ENCODE results near the gene SNCB.

- TF ChIP-seq CTCF (conservative IDR thresholded peaks at IDR 0.05; ENCODE audit: low read depth, low read length) (no peak), CHD1 (IDR thresholded peaks at IDR 0.05; ENCODE audit: low read depth, low read length) (no peak), RAD21 (IDR thresholded peaks at IDR 0.05; ENCODE audit: low read length) (no peak), POLR2A (IDR thresholded peaks at IDR 0.05; ENCODE audit: low read depth, low read length) (no peak), MAFK (IDR thresholded peaks at IDR 0.05; ENCODE audit: low read depth, low read length) (no peak), USF2 (IDR thresholded peaks at IDR 0.05; ENCODE audit: low read depth, low read length) (no peak), SMC3 (IDR thresholded peaks at IDR 0.05; ENCODE audit: low read depth, low read length) (no peak), RFX5 (IDR thresholded peaks at IDR 0.05; ENCODE audit: low read depth, low read length) (no peak), MXI1 (IDR thresholded peaks at IDR 0.05; ENCODE audit: borderline replicate concordance, low read depth, low read length) (no peak)
Observed at GRCh38 chr5:176590035-176590717, 40.2 kb downstream of the SNCB start.

Measured in IMR-90 (cell line).